T-cell (primary cell): ENCODE measurements around the gene EPHA8. TPM values are rescaled to one million over a fixed set of nuclear protein-coding genes. Genes with fewer than 3 reads are reported as not detected.
A peak's percentile ranks its signal among the peaks of the same experiment; 100 is the strongest.

Experiments used
- ATAC-seq, 4 experiments: fragments of 200-7000 bp in 3 of 4; fragments of 150-1000 bp in 1 of 4; cut with Tn5 transposase; replicated peaks in 1 of 4; 1 replicate in 3 of 4; 2 replicates in 1 of 4; pipeline ENCODE4 v1.10.0; 2021; ENCODE audit warnings: moderate library complexity in 3 of 4, mild to moderate bottlenecking in 2 of 4, moderate number of reproducible peaks in 1 of 4
- CTCF ChIA-PET, 2 donors: fragments of 300-600 bp; sonication (Branson Sonifier 250); formaldehyde crosslinking; loops; one replicate each; lab custom pipeline; 2022; ENCODE audit warnings: antibody characterized with exemption in 2 of 2; lab: Charles Lee
- POLR2A ChIA-PET, 2 donors: fragments of 300-600 bp; sonication (Branson Sonifier 250); formaldehyde crosslinking; loops; one replicate each; lab custom pipeline; 2022; ENCODE audit warnings: antibody characterized with exemption in 2 of 2; lab: Charles Lee
- DNase-seq, 35 experiments: peaks; one replicate each; pipeline versions ENCODE4 v3.0.0 to v3.0.0-alpha.2; 2013 to 2023
- H3K27ac ChIP-seq: one replicate; pipeline ENCODE4 v1.5.1; 2013; ENCODE audit warnings: low read length
- H3K27me3 ChIP-seq, 2 experiments: replicated peaks in 1 of 2; 1 replicate in 1 of 2; 2 replicates in 1 of 2; pipeline versions ENCODE4 v1.6.1 to v1.7.0; 2013; ENCODE audit warnings: low read length in 1 of 2, mixed read lengths in 1 of 2; ENCODE audit not compliant: control insufficient read depth in 2 of 2, insufficient read depth in 2 of 2; ENCODE audit errors: extremely low read depth in 1 of 2
- H3K36me3 ChIP-seq, 2 donors: 1 replicate in 1 of 2; 2 replicates in 1 of 2; pipeline versions ENCODE4 v1.6.1 to v1.7.0; 2013; ENCODE audit warnings: low read length in 1 of 2; ENCODE audit not compliant: control insufficient read depth in 2 of 2, insufficient read depth in 1 of 2; ENCODE audit errors: extremely low read depth in 1 of 2
- H3K4me1 ChIP-seq, 2 experiments: 1 replicate in 1 of 2; 2 replicates in 1 of 2; pipeline versions ENCODE4 v1.6.1 to v1.7.0; 2013; ENCODE audit warnings: low read length in 2 of 2, mixed read lengths in 1 of 2; ENCODE audit not compliant: insufficient read depth in 2 of 2, control insufficient read depth in 1 of 2; ENCODE audit errors: extremely low read depth in 1 of 2
- H3K4me3 ChIP-seq, 2 donors: 1 replicate in 1 of 2; 2 replicates in 1 of 2; pipeline versions ENCODE4 v1.5.1 to v1.7.0; 2013; ENCODE audit warnings: mild to moderate bottlenecking in 2 of 2, low read length in 1 of 2, moderate library complexity in 1 of 2; ENCODE audit not compliant: control insufficient read depth in 1 of 2; ENCODE audit errors: extremely low read depth in 1 of 2
- H3K9me3 ChIP-seq: 2 replicates; pipeline ENCODE4 v1.7.0; 2013
- H3K27ac Mint-ChIP-seq, 2 donors: one replicate each; pipeline ENCODE4 v1.8.0; 2020 to 2021; ENCODE audit warnings: mild to moderate bottlenecking in 2 of 2, mixed read lengths in 2 of 2
- H3K27me3 Mint-ChIP-seq, 2 donors: one replicate each; pipeline ENCODE4 v1.8.0; 2021 to 2022; ENCODE audit warnings: mixed read lengths in 2 of 2
- H3K36me3 Mint-ChIP-seq: one replicate; pipeline ENCODE4 v1.8.0; 2021; ENCODE audit warnings: mixed read lengths
- H3K4me1 Mint-ChIP-seq, 3 donors: one replicate each; pipeline ENCODE4 v1.8.0; 2020 to 2022; ENCODE audit warnings: mixed read lengths in 3 of 3, mild to moderate bottlenecking in 1 of 3
- H3K4me3 Mint-ChIP-seq, 3 donors: one replicate each; pipeline ENCODE4 v1.8.0; 2020 to 2022; ENCODE audit warnings: mild to moderate bottlenecking in 3 of 3, mixed read lengths in 3 of 3, moderate library complexity in 3 of 3
- H3K9me3 Mint-ChIP-seq, 3 donors: one replicate each; pipeline ENCODE4 v1.8.0; 2020 to 2022; ENCODE audit warnings: mixed read lengths in 3 of 3
- WGBS: methylation state at CpG from one replicate; pipeline ENCODE4 v1.1.5; 2013; ENCODE audit warnings: missing lambda C conversion rate; ENCODE audit not compliant: insufficient coverage; 5-methylcytosine and 5-hydroxymethylcytosine counted together
- total RNA-seq, 35 experiments: library from RNA in 6 of 35; stranded (reverse) in 6 of 35; fragments of 120-200 nt in 1 of 35; gene quantifications; one replicate each; pipeline versions ENCODE4 v1.2.1 to v1.2.4 and lab custom pipeline; 2013 to 2026

The EPHA8 gene
- total RNA-seq, 5 donors from 2014 or later (not counting 1 experiment from before 2014, with no cell fraction given), result 0.09 to 0.15 TPM; not detected in 3

DNA sequence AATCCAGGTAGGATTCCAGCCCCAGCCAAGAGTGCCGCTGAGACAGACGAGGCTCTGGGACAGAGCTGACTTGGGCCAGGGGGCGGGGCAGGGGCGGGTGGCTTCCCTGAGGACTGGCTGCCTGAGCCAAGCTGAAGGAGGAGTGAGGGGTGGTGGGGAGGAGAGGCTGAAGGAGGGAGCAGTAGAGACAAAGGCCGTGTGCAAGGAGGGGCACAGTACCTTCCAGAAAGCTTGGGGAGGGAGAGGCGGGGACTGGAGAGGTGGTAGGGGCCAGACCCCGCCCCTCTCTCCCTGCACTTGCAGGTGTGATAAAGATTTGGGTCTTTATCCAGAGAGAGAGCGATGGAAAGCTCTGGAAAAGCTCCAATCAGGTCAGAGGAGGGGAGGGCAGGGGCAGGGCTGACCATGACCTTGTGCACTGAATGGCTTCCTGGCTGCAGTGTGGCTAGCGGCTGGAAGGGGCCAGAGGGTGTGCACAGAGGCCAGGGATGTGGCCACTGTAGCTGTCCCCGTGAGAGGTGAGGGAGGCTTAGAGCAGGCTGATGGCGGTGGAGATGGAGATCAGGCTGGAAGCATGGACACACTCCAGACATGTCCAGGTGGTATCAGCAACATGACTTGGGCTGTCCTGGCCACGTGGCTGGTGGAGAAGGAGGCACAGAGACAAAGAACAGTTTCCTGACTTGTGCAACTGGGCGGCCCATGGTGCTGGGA, 6.7 kb upstream of the EPHA8 start:
- H3K36me3 ChIP-seq, result no peaks in the 10 kb centered on the region
- H3K4me3 ChIP-seq, result no peak overlapping the region
- Mint-ChIP-seq H3K36me3 (no peaks in the 10 kb centered on the region), H3K9me3 (no peaks in the 10 kb centered on the region), H3K4me3 (no peak overlapping the region), H3K4me1 (peaks cover 0 to 13% (median 0%) of the 10 kb centered on the region in 3 donors), H3K27me3 (peaks cover 46 to 74% of the 10 kb centered on the region in 2 donors), H3K27ac (no peak overlapping the region)
- H3K27ac ChIP-seq, result no peak overlapping the region
- no peaks in the 10 kb centered on the region for H3K4me1 ChIP-seq
- H3K9me3 ChIP-seq, result no peaks in the 10 kb centered on the region
- 28% methylated on average over 13 of the region's 13 CpGs for WGBS
- ChIA-PET CTCF (no interaction called here), POLR2A (no interaction called here)
- ATAC-seq (no peak), DNase-seq (no peak)
- H3K27me3 ChIP-seq, result peaks cover 2 to 90% of the 10 kb centered on the region in 2 experiments

DNA sequence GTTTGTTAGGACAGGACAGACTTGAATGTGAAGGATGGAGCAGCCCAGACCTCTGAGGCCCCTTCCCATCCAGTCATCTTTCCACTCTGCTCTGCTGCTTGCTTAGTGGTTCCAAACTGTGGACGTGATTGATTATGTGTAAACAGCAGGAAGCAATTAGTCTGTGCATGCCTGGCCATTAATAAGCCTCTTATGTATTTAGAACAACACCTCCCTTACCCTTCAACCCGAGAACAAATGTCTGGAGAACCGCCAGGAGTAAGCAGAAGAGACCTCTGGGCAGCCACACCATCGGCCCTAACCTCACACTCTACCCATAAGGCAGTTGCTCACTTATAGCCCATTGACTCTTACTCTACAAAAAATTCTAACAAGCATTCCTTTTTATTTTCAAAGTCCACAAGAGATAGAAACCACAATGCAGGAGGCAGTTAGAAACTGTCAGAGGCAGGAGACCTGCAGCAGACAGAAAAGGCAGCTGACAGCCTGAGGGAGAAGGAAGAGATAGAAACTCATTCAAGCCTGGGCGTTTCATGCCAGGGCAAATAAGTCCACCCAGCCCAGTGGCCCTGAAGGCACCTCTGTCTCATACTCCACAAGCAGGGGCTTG, 5.8 kb upstream of the EPHA8 start:
- H3K27me3 Mint-ChIP-seq, result peaks cover 46 to 77% of the 10 kb centered on the region in 2 donors
- Histone ChIP-seq H3K4me3 (no peak overlapping the region), H3K9me3 (no peaks in the 10 kb centered on the region), H3K27ac (no peak overlapping the region), H3K4me1 (no peaks in the 10 kb centered on the region), H3K36me3 (no peaks in the 10 kb centered on the region), H3K27me3 (peaks cover 7 to 90% of the 10 kb centered on the region in 2 experiments)
- H3K4me3 Mint-ChIP-seq, result no peak overlapping the region
- no peak for ATAC-seq
- no peaks in the 10 kb centered on the region for H3K36me3 Mint-ChIP-seq
- ChIA-PET CTCF (no interaction called here), POLR2A (no interaction called here)
- H3K27ac Mint-ChIP-seq, result no peak overlapping the region
- no peaks in the 10 kb centered on the region for H3K9me3 Mint-ChIP-seq
- 27% methylated on average over 3 of the region's 5 CpGs for WGBS
- no peak for DNase-seq
- H3K4me1 Mint-ChIP-seq, result peaks cover 0 to 13% (median 0%) of the 10 kb centered on the region in 3 donors

GRCh38 chr1:22563671-22564602, 648 bp downstream of the EPHA8 start:
- WGBS, result 8% methylated on average over 52 of the region's 57 CpGs
- Mint-ChIP-seq H3K27ac (no peak overlapping the region), H3K27me3 (peaks cover 39 to 63% of the 10 kb centered on the region in 2 donors)

GRCh38 chr1:22566161-22566560, 2.9 kb downstream of the EPHA8 start:
- DNase-seq (no peak), ATAC-seq (no peak)
- WGBS, result 79% methylated on average over 12 of the region's 14 CpGs
- H3K4me3 ChIP-seq, result no peak overlapping the region
- no peak overlapping the region for H3K27ac ChIP-seq
- Mint-ChIP-seq H3K4me3 (no peak overlapping the region), H3K36me3 (no peaks in the 10 kb centered on the region), H3K4me1 (peaks cover 0 to 10% (median 2%) of the 10 kb centered on the region in 3 donors), H3K9me3 (no peaks in the 10 kb centered on the region), H3K27ac (no peak overlapping the region), H3K27me3 (peaks cover 29 to 45% of the 10 kb centered on the region in 2 donors)
- POLR2A ChIA-PET, result no interaction called here
- H3K4me1 ChIP-seq, result no peaks in the 10 kb centered on the region
- no peaks in the 10 kb centered on the region for H3K9me3 ChIP-seq
- H3K27me3 ChIP-seq, result peaks cover 12 to 65% of the 10 kb centered on the region in 2 experiments
- CTCF ChIA-PET, result no interaction called here
- H3K36me3 ChIP-seq, result no peaks in the 10 kb centered on the region

More at GRCh38 chr1:22563671-22564602, 648 bp downstream of the EPHA8 start:
- no peak for ATAC-seq
- H3K27ac ChIP-seq, result no peak overlapping the region
- no peaks in the 10 kb centered on the region for H3K36me3 ChIP-seq
- POLR2A ChIA-PET, result no interaction called here
- Mint-ChIP-seq H3K36me3 (no peaks in the 10 kb centered on the region), H3K4me1 (peaks cover 0 to 10% (median 2%) of the 10 kb centered on the region in 3 donors), H3K9me3 (no peaks in the 10 kb centered on the region), H3K4me3 (peak overlapping the region in 1 of 3 donors; percentile 42)
- DNase-seq, result no peak
- H3K4me1 ChIP-seq, result no peaks in the 10 kb centered on the region
- no peaks in the 10 kb centered on the region for H3K9me3 ChIP-seq
- CTCF ChIA-PET, result no interaction called here
- no peak overlapping the region for H3K4me3 ChIP-seq
- H3K27me3 ChIP-seq, result peaks cover 12 to 82% of the 10 kb centered on the region in 2 experiments

GRCh38 chr1:22567197-22567596, 3.9 kb downstream of the EPHA8 start:
- H3K27me3 Mint-ChIP-seq, result peaks cover 23 to 36% of the 10 kb centered on the region in 2 donors
- Histone ChIP-seq H3K9me3 (no peaks in the 10 kb centered on the region), H3K36me3 (no peaks in the 10 kb centered on the region), H3K4me3 (no peak overlapping the region), H3K27me3 (peaks cover 5 to 55% of the 10 kb centered on the region in 2 experiments), H3K4me1 (no peaks in the 10 kb centered on the region), H3K27ac (no peak overlapping the region)
- no peaks in the 10 kb centered on the region for H3K36me3 Mint-ChIP-seq
- no peak overlapping the region for H3K4me3 Mint-ChIP-seq
- no peak for ATAC-seq
- ChIA-PET CTCF (no interaction called here), POLR2A (no interaction called here)
- no peaks in the 10 kb centered on the region for H3K9me3 Mint-ChIP-seq
- WGBS, result no CpG with 5 or more reads among the region's 14 CpGs
- H3K27ac Mint-ChIP-seq, result no peak overlapping the region
- peaks cover 0 to 10% (median 2%) of the 10 kb centered on the region in 3 donors for H3K4me1 Mint-ChIP-seq
- DNase-seq, result no peak

GRCh38 chr1:22567994-22568393, 4.7 kb downstream of the EPHA8 start:
- Histone ChIP-seq H3K9me3 (no peaks in the 10 kb centered on the region), H3K27me3 (peaks cover 3 to 51% of the 10 kb centered on the region in 2 experiments), H3K4me3 (no peak overlapping the region), H3K27ac (no peak overlapping the region), H3K36me3 (no peaks in the 10 kb centered on the region), H3K4me1 (no peaks in the 10 kb centered on the region)
- H3K36me3 Mint-ChIP-seq, result no peaks in the 10 kb centered on the region
- ATAC-seq (no peak), DNase-seq (no peak)
- H3K9me3 Mint-ChIP-seq, result no peaks in the 10 kb centered on the region
- WGBS, result 86% methylated on average over 2 of the region's 6 CpGs
- ChIA-PET POLR2A (no interaction called here), CTCF (no interaction called here)
- H3K4me3 Mint-ChIP-seq, result no peak overlapping the region
- H3K27me3 Mint-ChIP-seq, result peaks cover 23 to 31% of the 10 kb centered on the region in 2 donors
- H3K27ac Mint-ChIP-seq, result no peak overlapping the region
- H3K4me1 Mint-ChIP-seq, result peaks cover 0 to 6% (median 2%) of the 10 kb centered on the region in 3 donors
